H9 (cell line): ENCODE results near the gene COA8. TPM values are rescaled to one million over a fixed set of nuclear protein-coding genes. Genes with fewer than 3 reads are reported as not detected.

Source experiments
- DNase-seq: peaks from one replicate; pipeline ENCODE4 v3.0.0-alpha.2; 2017
- H2AFZ ChIP-seq: one replicate; pipeline ENCODE4 v1.6.1; 2013; ENCODE audit warnings: mild to moderate bottlenecking, low read length, control low read depth, moderate library complexity
- H2AK5ac ChIP-seq: 2 replicates; pipeline ENCODE4 v1.6.1; 2013; ENCODE audit warnings: low read length, control low read depth, mixed read lengths; ENCODE audit not compliant: insufficient read length
- H2BK120ac ChIP-seq: one replicate; pipeline ENCODE4 v1.6.1; 2013; ENCODE audit warnings: low read depth, mild to moderate bottlenecking, low read length, control low read depth, inconsistent platforms; ENCODE audit not compliant: poor library complexity, severe bottlenecking
- H2BK12ac ChIP-seq: 2 replicates; pipeline ENCODE4 v1.6.1; 2013; ENCODE audit warnings: low read length, control low read depth, mixed read lengths, low read depth; ENCODE audit not compliant: insufficient read length
- H2BK15ac ChIP-seq: 2 replicates; pipeline ENCODE4 v1.6.1; 2013; ENCODE audit warnings: low read depth, low read length, control low read depth
- H2BK20ac ChIP-seq: one replicate; pipeline ENCODE4 v1.6.1; 2013; ENCODE audit warnings: low read depth, mild to moderate bottlenecking, low read length, control low read depth, inconsistent platforms; ENCODE audit not compliant: poor library complexity, severe bottlenecking
- H2BK5ac ChIP-seq: 2 replicates; pipeline ENCODE4 v1.6.1; 2013; ENCODE audit warnings: low read length, control low read depth, mixed read lengths; ENCODE audit not compliant: insufficient read length
- H3K14ac ChIP-seq: 2 replicates; pipeline ENCODE4 v1.6.1; 2013; ENCODE audit warnings: low read length, control low read depth; ENCODE audit not compliant: insufficient read depth
- H3K18ac ChIP-seq: 2 replicates; pipeline ENCODE4 v1.6.1; 2013; ENCODE audit warnings: low read depth, mild to moderate bottlenecking, mixed read lengths, low read length, control low read depth; ENCODE audit not compliant: insufficient read length
- H3K23ac ChIP-seq: 2 replicates; pipeline ENCODE4 v1.6.1; 2013; ENCODE audit warnings: low read length, control low read depth, mixed read lengths, low read depth; ENCODE audit not compliant: insufficient read length
- H3K23me2 ChIP-seq: 2 replicates; pipeline ENCODE4 v1.6.1; 2013; ENCODE audit warnings: low read depth, mild to moderate bottlenecking, mixed read lengths, low read length, control low read depth; ENCODE audit not compliant: insufficient read length, poor library complexity, severe bottlenecking
- H3K27ac ChIP-seq: 2 replicates; pipeline ENCODE4 v1.5.1; 2013; ENCODE audit warnings: low read length, control low read depth, mixed read lengths, low read depth; ENCODE audit not compliant: insufficient read length
- H3K27me3 ChIP-seq: 2 replicates; pipeline ENCODE4 v1.6.1; 2013; ENCODE audit warnings: low read length, control low read depth, inconsistent platforms; ENCODE audit not compliant: insufficient read depth
- H3K4ac ChIP-seq: 2 replicates; pipeline ENCODE4 v1.6.1; 2013; ENCODE audit warnings: low read depth, mild to moderate bottlenecking, control low read depth, inconsistent platforms, low read length, moderate library complexity
- H3K4me1 ChIP-seq: 2 replicates; pipeline ENCODE4 v1.6.1; 2013; ENCODE audit warnings: low read length, control low read depth, inconsistent platforms; ENCODE audit not compliant: insufficient read depth
- H3K4me2 ChIP-seq: 2 replicates; pipeline ENCODE4 v1.6.1; 2013; ENCODE audit warnings: low read length, control low read depth, mixed read lengths; ENCODE audit not compliant: insufficient read length, insufficient read depth
- H3K56ac ChIP-seq: 2 replicates; pipeline ENCODE4 v1.6.1; 2013; ENCODE audit warnings: low read depth, mild to moderate bottlenecking, mixed read lengths, low read length, control low read depth; ENCODE audit not compliant: insufficient read length
- H3K79me1 ChIP-seq: 2 replicates; pipeline ENCODE4 v1.6.1; 2013; ENCODE audit warnings: low read depth, mild to moderate bottlenecking, moderate library complexity, low read length, control low read depth, inconsistent platforms; ENCODE audit not compliant: insufficient read depth, poor library complexity, severe bottlenecking
- H3K79me2 ChIP-seq: 2 replicates; pipeline ENCODE4 v1.6.1; 2013; ENCODE audit warnings: low read length, control low read depth, inconsistent platforms; ENCODE audit not compliant: insufficient read depth
- H3K9ac ChIP-seq: 2 replicates; pipeline ENCODE4 v1.6.1; 2013; ENCODE audit warnings: low read length, control low read depth, mixed read lengths; ENCODE audit not compliant: insufficient read length; ENCODE audit errors: extremely low read depth
- H3K9me3 ChIP-seq: one replicate; pipeline ENCODE4 v1.6.1; 2013; ENCODE audit warnings: low read depth, low read length, inconsistent platforms; ENCODE audit not compliant: control insufficient read depth
- H3T11ph ChIP-seq: one replicate; pipeline ENCODE4 v1.6.1; 2013; ENCODE audit warnings: mild to moderate bottlenecking, low read length, control low read depth, inconsistent platforms
- H4K20me1 ChIP-seq: one replicate; pipeline ENCODE4 v1.6.1; 2013; ENCODE audit not compliant: control insufficient read depth, insufficient read length, insufficient read depth
- H4K5ac ChIP-seq: 2 replicates; pipeline ENCODE4 v1.6.1; 2013; ENCODE audit warnings: low read depth, mild to moderate bottlenecking, mixed read lengths, low read length, control low read depth; ENCODE audit not compliant: insufficient read length
- H4K8ac ChIP-seq: replicated peaks from 2 replicates; pipeline ENCODE4 v1.6.1; 2013; ENCODE audit warnings: low read length, control low read depth, mixed read lengths, low read depth; ENCODE audit not compliant: insufficient read length
- H4K91ac ChIP-seq: 2 replicates; pipeline ENCODE4 v1.6.1; 2013; ENCODE audit warnings: low read depth, mild to moderate bottlenecking, moderate library complexity, mixed read lengths, low read length, control low read depth; ENCODE audit not compliant: insufficient read length
- H3K27ac Mint-ChIP-seq, 3 experiments: 2 replicates in 2 of 3; 3 replicates in 1 of 3; pipeline ENCODE4 v1.8.0; 2020 to 2021; ENCODE audit warnings: mixed read lengths in 3 of 3, mild to moderate bottlenecking in 1 of 3, moderate library complexity in 1 of 3
- H3K27me3 Mint-ChIP-seq: 2 replicates; pipeline ENCODE4 v1.8.0; 2021; ENCODE audit warnings: low read depth, mild to moderate bottlenecking, moderate library complexity, mixed read lengths
- H3K36me3 Mint-ChIP-seq, 3 experiments: 2 replicates in 2 of 3; 3 replicates in 1 of 3; pipeline ENCODE4 v1.8.0; 2020 to 2021; ENCODE audit warnings: low read depth in 3 of 3, mixed read lengths in 3 of 3; ENCODE audit not compliant: insufficient read depth in 1 of 3
- H3K4me1 Mint-ChIP-seq, 2 experiments: 2 replicates each; pipeline ENCODE4 v1.8.0; 2020; ENCODE audit warnings: mixed read lengths in 2 of 2
- H3K4me3 Mint-ChIP-seq, 2 experiments: 2 replicates in 1 of 2; 3 replicates in 1 of 2; pipeline ENCODE4 v1.8.0; 2020 to 2021; ENCODE audit warnings: mild to moderate bottlenecking in 2 of 2, mixed read lengths in 2 of 2, moderate library complexity in 1 of 2
- H3K9me3 Mint-ChIP-seq, 2 experiments: 2 replicates in 1 of 2; 3 replicates in 1 of 2; pipeline ENCODE4 v1.8.0; 2020; ENCODE audit warnings: mild to moderate bottlenecking in 2 of 2, mixed read lengths in 2 of 2, moderate library complexity in 1 of 2
- CTCF ChIP-seq: fragments of 200-600 bp; sonication (generic); conservative IDR thresholded peaks from 3 replicates; pipeline ENCODE4 v1.8.0; 2021; ENCODE audit warnings: antibody characterized with exemption, mild to moderate bottlenecking
- WGBS: extraction: QIAGEN DNeasy Blood & Tissue Kit; methylation state at CpG from one replicate; pipeline ENCODE4 v1.1.7; 2013; ENCODE audit warnings: missing lambda C conversion rate, low lambda C conversion rate, mixed read lengths; ENCODE audit not compliant: insufficient read length; ENCODE audit errors: extremely low coverage; 5-methylcytosine and 5-hydroxymethylcytosine counted together
- total RNA-seq: library from RNA; stranded (reverse); gene quantifications from 2 replicates; pipeline ENCODE4 v1.2.1, GENCODE V29; 2021

The COA8 gene
- total RNA-seq, 1 experiment from 2014 or later = 45.5 TPM

- no peak overlapping the region for H2BK12ac ChIP-seq
- no peak for DNase-seq
- H2BK120ac ChIP-seq = no peak overlapping the region
- H3K4me1 Mint-ChIP-seq = peaks cover 25 to 27% of the 10 kb centered on the region in 2 experiments
- H3K27me3 ChIP-seq = no peaks in the 10 kb centered on the region
- no peaks in the 10 kb centered on the region for H3K27me3 Mint-ChIP-seq
- H3K27ac Mint-ChIP-seq = peak overlapping the region; percentile 46 to 91 (median 62)
- no peak overlapping the region for H2BK15ac ChIP-seq
- H3K56ac ChIP-seq = no peak overlapping the region
- no peaks in the 10 kb centered on the region for H3K9me3 Mint-ChIP-seq
- no peaks in the 10 kb centered on the region for H3K9me3 ChIP-seq
- H3K79me1 ChIP-seq = peaks cover 12% of the 10 kb centered on the region
- no peak overlapping the region for H2BK20ac ChIP-seq
- peaks cover 32% of the 10 kb centered on the region; the same call in 1 of the 2 replicates for H3K79me2 ChIP-seq
- peak overlapping the region; percentile 85 to 98 for H3K4me3 Mint-ChIP-seq
- no peaks in the 10 kb centered on the region for H4K20me1 ChIP-seq
- H3K4me1 ChIP-seq = no peaks in the 10 kb centered on the region
- H4K8ac ChIP-seq = no peak overlapping the region
- no peak overlapping the region for H3K23ac ChIP-seq
- H3K4ac ChIP-seq = no peak overlapping the region
- H3K14ac ChIP-seq = peak overlapping the region; percentile 84; the same call in 1 of the 2 replicates
- no peak for TF ChIP-seq CTCF
- no peak overlapping the region for H2AK5ac ChIP-seq
- H3K4me2 ChIP-seq = peak overlapping the region; percentile 99
- no CpG with 5 or more reads among the region's 22 CpGs for WGBS
- H3K18ac ChIP-seq = no peak overlapping the region
- no peak overlapping the region for H2AFZ ChIP-seq
- H3K27ac ChIP-seq = no peak overlapping the region
- peak overlapping the region; percentile 77 for H3K9ac ChIP-seq
- no peak overlapping the region for H3T11ph ChIP-seq
- no peak overlapping the region for H2BK5ac ChIP-seq
- peaks cover 19 to 25% (median 24%) of the 10 kb centered on the region in 3 experiments for H3K36me3 Mint-ChIP-seq
- no peak overlapping the region for H4K5ac ChIP-seq
- H4K91ac ChIP-seq = no peak overlapping the region
- peaks cover 13% of the 10 kb centered on the region for H3K23me2 ChIP-seq
These were observed 463 bp downstream of the COA8 start for GRCh38 chr14:103563226-103563620.
